ENCODE results near the gene RALBP1. TPM values are rescaled to one million over a fixed set of nuclear protein-coding genes. Genes with fewer than 3 reads are reported as not detected.

The RALBP1 gene
- total RNA-seq, 1 experiment from 2014 or later, result 70.0 TPM

DNA sequence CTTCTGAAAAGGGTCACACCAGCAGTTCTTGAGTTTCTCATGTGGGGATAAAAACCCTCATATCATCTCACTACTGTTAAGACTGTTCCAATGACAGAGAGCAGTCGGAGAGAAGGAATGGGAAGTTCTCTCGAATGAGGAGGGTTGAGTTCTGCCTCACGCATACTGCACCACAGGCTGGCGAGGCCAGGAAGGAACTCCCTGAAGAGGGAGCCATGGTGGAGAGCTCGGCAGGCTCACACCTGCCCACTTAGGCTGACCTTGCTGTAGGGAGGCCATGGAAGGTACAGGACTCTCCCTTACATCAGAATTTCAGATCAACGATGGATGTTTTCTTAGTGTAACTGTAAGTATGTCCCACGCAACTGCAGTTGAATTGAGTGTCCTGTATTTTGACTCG lies 64.6 kb downstream of the RALBP1 start:
- DNase-seq (ENCODE audit: low read depth, low spot score) (no peak), ATAC-seq (no peak; the same call in 1 of the 2 replicates)
- no peaks in the 10 kb centered on the region for H3K36me3 ChIP-seq (ENCODE audit: control insufficient read depth, insufficient read depth, low read length)
- no peaks in the 10 kb centered on the region for H3K4me1 ChIP-seq (ENCODE audit: control insufficient read depth, insufficient read depth, low read length)
- H3K27ac ChIP-seq (ENCODE audit: low read length), result no peak overlapping the region
- ChIA-PET POLR2A (no interaction called here), CTCF (no interaction called here)
- TF ChIP-seq, protein P1, sequence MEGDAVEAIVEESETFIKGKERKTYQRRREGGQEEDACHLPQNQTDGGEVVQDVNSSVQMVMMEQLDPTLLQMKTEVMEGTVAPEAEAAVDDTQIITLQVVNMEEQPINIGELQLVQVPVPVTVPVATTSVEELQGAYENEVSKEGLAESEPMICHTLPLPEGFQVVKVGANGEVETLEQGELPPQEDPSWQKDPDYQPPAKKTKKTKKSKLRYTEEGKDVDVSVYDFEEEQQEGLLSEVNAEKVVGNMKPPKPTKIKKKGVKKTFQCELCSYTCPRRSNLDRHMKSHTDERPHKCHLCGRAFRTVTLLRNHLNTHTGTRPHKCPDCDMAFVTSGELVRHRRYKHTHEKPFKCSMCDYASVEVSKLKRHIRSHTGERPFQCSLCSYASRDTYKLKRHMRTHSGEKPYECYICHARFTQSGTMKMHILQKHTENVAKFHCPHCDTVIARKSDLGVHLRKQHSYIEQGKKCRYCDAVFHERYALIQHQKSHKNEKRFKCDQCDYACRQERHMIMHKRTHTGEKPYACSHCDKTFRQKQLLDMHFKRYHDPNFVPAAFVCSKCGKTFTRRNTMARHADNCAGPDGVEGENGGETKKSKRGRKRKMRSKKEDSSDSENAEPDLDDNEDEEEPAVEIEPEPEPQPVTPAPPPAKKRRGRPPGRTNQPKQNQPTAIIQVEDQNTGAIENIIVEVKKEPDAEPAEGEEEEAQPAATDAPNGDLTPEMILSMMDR (IDR thresholded peaks at IDR 0.05), result no peak
- TF ChIP-seq TCF7L2 (IDR thresholded peaks at IDR 0.05; ENCODE audit: low read depth, low read length) (no peak), POLR2AphosphoS5 (IDR thresholded peaks at IDR 0.05; ENCODE audit: low read depth, low read length) (no peak)
- TF ChIP-seq, protein P2, sequence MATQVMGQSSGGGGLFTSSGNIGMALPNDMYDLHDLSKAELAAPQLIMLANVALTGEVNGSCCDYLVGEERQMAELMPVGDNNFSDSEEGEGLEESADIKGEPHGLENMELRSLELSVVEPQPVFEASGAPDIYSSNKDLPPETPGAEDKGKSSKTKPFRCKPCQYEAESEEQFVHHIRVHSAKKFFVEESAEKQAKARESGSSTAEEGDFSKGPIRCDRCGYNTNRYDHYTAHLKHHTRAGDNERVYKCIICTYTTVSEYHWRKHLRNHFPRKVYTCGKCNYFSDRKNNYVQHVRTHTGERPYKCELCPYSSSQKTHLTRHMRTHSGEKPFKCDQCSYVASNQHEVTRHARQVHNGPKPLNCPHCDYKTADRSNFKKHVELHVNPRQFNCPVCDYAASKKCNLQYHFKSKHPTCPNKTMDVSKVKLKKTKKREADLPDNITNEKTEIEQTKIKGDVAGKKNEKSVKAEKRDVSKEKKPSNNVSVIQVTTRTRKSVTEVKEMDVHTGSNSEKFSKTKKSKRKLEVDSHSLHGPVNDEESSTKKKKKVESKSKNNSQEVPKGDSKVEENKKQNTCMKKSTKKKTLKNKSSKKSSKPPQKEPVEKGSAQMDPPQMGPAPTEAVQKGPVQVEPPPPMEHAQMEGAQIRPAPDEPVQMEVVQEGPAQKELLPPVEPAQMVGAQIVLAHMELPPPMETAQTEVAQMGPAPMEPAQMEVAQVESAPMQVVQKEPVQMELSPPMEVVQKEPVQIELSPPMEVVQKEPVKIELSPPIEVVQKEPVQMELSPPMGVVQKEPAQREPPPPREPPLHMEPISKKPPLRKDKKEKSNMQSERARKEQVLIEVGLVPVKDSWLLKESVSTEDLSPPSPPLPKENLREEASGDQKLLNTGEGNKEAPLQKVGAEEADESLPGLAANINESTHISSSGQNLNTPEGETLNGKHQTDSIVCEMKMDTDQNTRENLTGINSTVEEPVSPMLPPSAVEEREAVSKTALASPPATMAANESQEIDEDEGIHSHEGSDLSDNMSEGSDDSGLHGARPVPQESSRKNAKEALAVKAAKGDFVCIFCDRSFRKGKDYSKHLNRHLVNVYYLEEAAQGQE (IDR thresholded peaks at IDR 0.05; ENCODE audit: insufficient read depth in 1 of 2, low read depth in 2 of 2, low read length in 1 of 2), result no peak
- H3K9me3 ChIP-seq (ENCODE audit: control insufficient read depth, insufficient read depth, low read depth, low read length), result no peaks in the 10 kb centered on the region
- no TSS peak for BruUV-seq (replicated peaks)
- in situ Hi-C loops (cut with HindIII; ENCODE audit: low pct_unique_long_range_greater_than_20kb, low sequenced_read_pairs), result no loop called here
- intact Hi-C loops (cut with micrococcal nuclease; ENCODE audit: unreplicated experiment), result no loop called here
- H3K4me3 ChIP-seq (ENCODE audit: low read depth in 2 of 2, low read length in 2 of 2), result no peak overlapping the region
- no peaks in the 10 kb centered on the region for H3K27me3 ChIP-seq (ENCODE audit: control insufficient read depth, insufficient read depth, low read length)

DNA sequence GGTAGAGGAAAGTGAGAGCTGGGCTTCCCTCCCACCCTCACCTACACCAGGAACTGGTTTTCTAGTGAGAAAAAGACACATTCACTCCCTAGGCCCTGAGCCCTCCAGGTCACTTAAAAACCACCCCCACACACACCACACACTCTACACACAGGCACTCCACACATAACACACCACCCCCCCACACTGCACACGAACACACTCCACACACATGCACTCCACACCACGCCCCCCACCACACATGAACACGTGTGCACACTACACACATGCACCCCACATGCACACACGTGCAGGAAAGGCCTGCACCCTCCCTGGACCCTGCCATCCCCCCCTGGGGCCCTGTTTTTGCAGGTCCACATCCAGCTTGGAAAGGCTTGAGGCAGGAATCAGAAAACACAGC lies 67.6 kb downstream of the RALBP1 start:
- Histone ChIP-seq H3K27ac (ENCODE audit: low read length) (no peak overlapping the region), H3K4me1 (ENCODE audit: control insufficient read depth, insufficient read depth, low read length) (no peaks in the 10 kb centered on the region), H3K9me3 (ENCODE audit: control insufficient read depth, insufficient read depth, low read depth, low read length) (no peaks in the 10 kb centered on the region), H3K27me3 (ENCODE audit: control insufficient read depth, insufficient read depth, low read length) (no peaks in the 10 kb centered on the region), H3K36me3 (ENCODE audit: control insufficient read depth, insufficient read depth, low read length) (peaks cover 10% of the 10 kb centered on the region; the same call in 1 of the 2 replicates), H3K4me3 (ENCODE audit: low read depth in 2 of 2, low read length in 2 of 2) (no peak overlapping the region)
- DNase-seq (ENCODE audit: low read depth, low spot score), result no peak
- in situ Hi-C loops (cut with HindIII; ENCODE audit: low pct_unique_long_range_greater_than_20kb, low sequenced_read_pairs) (no loop called here), intact Hi-C loops (cut with micrococcal nuclease; ENCODE audit: unreplicated experiment) (no loop called here)
- POLR2A ChIA-PET, result no interaction called here
- TF ChIP-seq, protein P2 (IDR thresholded peaks at IDR 0.05; ENCODE audit: insufficient read depth in 1 of 2, low read depth in 2 of 2, low read length in 1 of 2), result no peak
- no peak for TF ChIP-seq SIN3A (IDR thresholded peaks at IDR 0.05; ENCODE audit: borderline replicate concordance, insufficient read depth, low read depth, low read length)
- no peak for TF ChIP-seq TCF7L2 (IDR thresholded peaks at IDR 0.05; ENCODE audit: low read depth, low read length)
- no peak for ATAC-seq
- BruUV-seq (replicated peaks), result no TSS peak
- CTCF ChIA-PET, result no interaction called here

All from Panc1 (cell line).